ENCODE results near the gene IL34.

DNA sequence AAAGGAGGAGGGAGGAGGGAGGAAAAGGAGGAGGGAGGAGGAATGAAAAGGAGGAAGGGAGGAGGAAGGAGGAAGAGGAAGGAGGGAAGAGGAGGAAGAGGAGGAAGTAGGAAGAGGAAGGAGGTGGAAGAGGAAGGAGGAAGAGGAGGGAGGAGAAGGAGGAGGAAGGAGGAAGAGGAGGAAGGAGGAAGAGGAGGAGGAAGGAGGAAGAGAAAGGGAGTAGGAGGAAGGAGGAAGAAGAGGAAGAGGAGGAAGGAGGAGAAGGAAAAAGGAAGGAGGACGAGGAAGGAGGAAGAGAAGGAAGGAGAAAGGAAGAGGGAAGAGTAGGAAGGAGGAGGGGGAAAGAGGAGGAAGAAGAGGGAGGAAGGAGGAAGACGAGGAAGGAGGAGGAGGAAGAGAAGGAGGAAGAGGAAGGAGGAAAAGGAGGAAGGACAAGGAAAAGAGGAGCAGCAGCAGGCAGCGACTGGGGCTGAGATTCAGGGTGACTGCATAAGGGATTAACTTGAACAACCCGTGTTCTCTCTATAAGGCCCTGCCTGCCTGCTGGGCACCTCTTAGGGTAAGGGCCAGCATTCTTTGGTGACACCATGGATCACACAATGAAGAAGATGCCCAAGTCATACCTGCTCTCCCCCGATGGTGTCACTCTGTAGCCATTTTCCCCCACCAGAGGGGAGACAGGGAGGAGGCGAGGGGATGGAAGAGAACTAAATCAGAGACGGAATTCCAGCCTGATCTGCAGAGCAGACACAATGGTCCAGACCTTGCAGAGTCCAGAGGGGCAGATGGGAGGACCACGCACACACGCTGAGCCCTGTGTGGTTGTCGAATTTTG is 1.4 kb upstream of the IL34 start:
- TF ChIP-seq, protein P1, sequence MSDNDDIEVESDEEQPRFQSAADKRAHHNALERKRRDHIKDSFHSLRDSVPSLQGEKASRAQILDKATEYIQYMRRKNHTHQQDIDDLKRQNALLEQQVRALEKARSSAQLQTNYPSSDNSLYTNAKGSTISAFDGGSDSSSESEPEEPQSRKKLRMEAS (IDR thresholded peaks at IDR 0.05) = no peak
- TF ChIP-seq, protein P2, sequence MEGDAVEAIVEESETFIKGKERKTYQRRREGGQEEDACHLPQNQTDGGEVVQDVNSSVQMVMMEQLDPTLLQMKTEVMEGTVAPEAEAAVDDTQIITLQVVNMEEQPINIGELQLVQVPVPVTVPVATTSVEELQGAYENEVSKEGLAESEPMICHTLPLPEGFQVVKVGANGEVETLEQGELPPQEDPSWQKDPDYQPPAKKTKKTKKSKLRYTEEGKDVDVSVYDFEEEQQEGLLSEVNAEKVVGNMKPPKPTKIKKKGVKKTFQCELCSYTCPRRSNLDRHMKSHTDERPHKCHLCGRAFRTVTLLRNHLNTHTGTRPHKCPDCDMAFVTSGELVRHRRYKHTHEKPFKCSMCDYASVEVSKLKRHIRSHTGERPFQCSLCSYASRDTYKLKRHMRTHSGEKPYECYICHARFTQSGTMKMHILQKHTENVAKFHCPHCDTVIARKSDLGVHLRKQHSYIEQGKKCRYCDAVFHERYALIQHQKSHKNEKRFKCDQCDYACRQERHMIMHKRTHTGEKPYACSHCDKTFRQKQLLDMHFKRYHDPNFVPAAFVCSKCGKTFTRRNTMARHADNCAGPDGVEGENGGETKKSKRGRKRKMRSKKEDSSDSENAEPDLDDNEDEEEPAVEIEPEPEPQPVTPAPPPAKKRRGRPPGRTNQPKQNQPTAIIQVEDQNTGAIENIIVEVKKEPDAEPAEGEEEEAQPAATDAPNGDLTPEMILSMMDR (IDR thresholded peaks at IDR 0.05; ENCODE audit: low read depth, low read length, missing input control) = no peak
- no peak for TF ChIP-seq GABPA (IDR thresholded peaks at IDR 0.05 in 1 of 2, conservative IDR thresholded peaks at IDR 0.05 in 1 of 2)
- TF ChIP-seq, protein P3, sequence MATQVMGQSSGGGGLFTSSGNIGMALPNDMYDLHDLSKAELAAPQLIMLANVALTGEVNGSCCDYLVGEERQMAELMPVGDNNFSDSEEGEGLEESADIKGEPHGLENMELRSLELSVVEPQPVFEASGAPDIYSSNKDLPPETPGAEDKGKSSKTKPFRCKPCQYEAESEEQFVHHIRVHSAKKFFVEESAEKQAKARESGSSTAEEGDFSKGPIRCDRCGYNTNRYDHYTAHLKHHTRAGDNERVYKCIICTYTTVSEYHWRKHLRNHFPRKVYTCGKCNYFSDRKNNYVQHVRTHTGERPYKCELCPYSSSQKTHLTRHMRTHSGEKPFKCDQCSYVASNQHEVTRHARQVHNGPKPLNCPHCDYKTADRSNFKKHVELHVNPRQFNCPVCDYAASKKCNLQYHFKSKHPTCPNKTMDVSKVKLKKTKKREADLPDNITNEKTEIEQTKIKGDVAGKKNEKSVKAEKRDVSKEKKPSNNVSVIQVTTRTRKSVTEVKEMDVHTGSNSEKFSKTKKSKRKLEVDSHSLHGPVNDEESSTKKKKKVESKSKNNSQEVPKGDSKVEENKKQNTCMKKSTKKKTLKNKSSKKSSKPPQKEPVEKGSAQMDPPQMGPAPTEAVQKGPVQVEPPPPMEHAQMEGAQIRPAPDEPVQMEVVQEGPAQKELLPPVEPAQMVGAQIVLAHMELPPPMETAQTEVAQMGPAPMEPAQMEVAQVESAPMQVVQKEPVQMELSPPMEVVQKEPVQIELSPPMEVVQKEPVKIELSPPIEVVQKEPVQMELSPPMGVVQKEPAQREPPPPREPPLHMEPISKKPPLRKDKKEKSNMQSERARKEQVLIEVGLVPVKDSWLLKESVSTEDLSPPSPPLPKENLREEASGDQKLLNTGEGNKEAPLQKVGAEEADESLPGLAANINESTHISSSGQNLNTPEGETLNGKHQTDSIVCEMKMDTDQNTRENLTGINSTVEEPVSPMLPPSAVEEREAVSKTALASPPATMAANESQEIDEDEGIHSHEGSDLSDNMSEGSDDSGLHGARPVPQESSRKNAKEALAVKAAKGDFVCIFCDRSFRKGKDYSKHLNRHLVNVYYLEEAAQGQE (IDR thresholded peaks at IDR 0.05) = no peak
- TF ChIP-seq, protein P4, sequence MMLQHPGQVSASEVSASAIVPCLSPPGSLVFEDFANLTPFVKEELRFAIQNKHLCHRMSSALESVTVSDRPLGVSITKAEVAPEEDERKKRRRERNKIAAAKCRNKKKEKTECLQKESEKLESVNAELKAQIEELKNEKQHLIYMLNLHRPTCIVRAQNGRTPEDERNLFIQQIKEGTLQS (IDR thresholded peaks at IDR 0.05) = no peak
- no peak for TF ChIP-seq TAF1 (conservative IDR thresholded peaks at IDR 0.05)
- TF ChIP-seq RAD21 (IDR thresholded peaks at IDR 0.05) = no peak
